Pons (tissue), 1 donor: Measurements from ENCODE around the gene RNASE8.
"Not testable (repeated sequence)": the region's sequence is repeated elsewhere in the genome, so short reads cannot be mapped to it uniquely, and the experiment has no call there.

Source experiments
- DNase-seq: peaks from one replicate; pipeline ENCODE4 v3.0.0-alpha.2; 2016; ENCODE audit warnings: low spot score

The RNASE8 gene

GRCh38 chr14:21030531-21030930 is 27.1 kb upstream of the RNASE8 start:
- no peak for DNase-seq

- no peak for DNase-seq
Observed at GRCh38 chr14:21032326-21033132, 25.1 kb upstream of the RNASE8 start.

- DNase-seq, result no peak
Observed at GRCh38 chr14:21033133-21033698, 24.4 kb upstream of the RNASE8 start.

GRCh38 chr14:21034707-21035106 is 22.9 kb upstream of the RNASE8 start, which contains the start of gene RNASE13:
Gene RNASE13 (minus strand): TSS chr14:21034807. CDS start chr14:21034288, 519 bp downstream.
- DNase-seq, result no peak

GRCh38 chr14:21036751-21037150 is 20.9 kb upstream of the RNASE8 start:
- DNase-seq, result no peak

GRCh38 chr14:21037156-21037555 is 20.5 kb upstream of the RNASE8 start:
- no peak for DNase-seq

GRCh38 chr14:21038441-21039422 is 18.9 kb upstream of the RNASE8 start:
- peak; percentile 91 for DNase-seq

- DNase-seq, result peak; percentile 95
Observed at GRCh38 chr14:21039585-21040369, 17.8 kb upstream of the RNASE8 start.

- DNase-seq, result no peak
Observed at GRCh38 chr14:21040370-21040925, 17.2 kb upstream of the RNASE8 start.

GRCh38 chr14:21040941-21041340 is 16.7 kb upstream of the RNASE8 start:
- DNase-seq, result not testable (repeated sequence)

- DNase-seq, result no peak
Observed at GRCh38 chr14:21041676-21042433, 15.8 kb upstream of the RNASE8 start, which contains the start of gene RNASE7. Gene RNASE7 (plus strand): TSS chr14:21042362. CDS start chr14:21042993, 631 bp downstream.

- DNase-seq, result peak; percentile 60
Observed at GRCh38 chr14:21042918-21043317, 14.7 kb upstream of the RNASE8 start.

GRCh38 chr14:21043387-21043973 is 14.1 kb upstream of the RNASE8 start:
- DNase-seq, result no peak

GRCh38 chr14:21043974-21044618 is 13.5 kb upstream of the RNASE8 start:
- no peak for DNase-seq

GRCh38 chr14:21047378-21047781 is 10.2 kb upstream of the RNASE8 start:
- DNase-seq, result no peak

GRCh38 chr14:21048638-21049037 is 9.0 kb upstream of the RNASE8 start:
- DNase-seq, result no peak

GRCh38 chr14:21049271-21049673 is 8.3 kb upstream of the RNASE8 start:
- no peak for DNase-seq

GRCh38 chr14:21050597-21050996 is 7.0 kb upstream of the RNASE8 start:
- no peak for DNase-seq
